ENCODE measurements around the gene COX10.

COX10 gene

GRCh38 chr17:14050616-14051015 lies 18.7 kb upstream of the COX10 start:
- Histone ChIP-seq H3K36me3 (replicated peaks) (no peaks in the 10 kb centered on the region), H3K27ac (no peak overlapping the region), H3K4me3 (ENCODE audit: low read depth, low read length) (no peak overlapping the region), H3K27me3 (replicated peaks) (no peaks in the 10 kb centered on the region)
- in situ Hi-C loops (cut with HindIII; ENCODE audit: low pct_ligation_motif_present, low sequenced_read_pairs), result no loop called here
- no peak for TF ChIP-seq CTCF (IDR thresholded peaks at IDR 0.05; ENCODE audit: low read depth, low read length, missing control alignments)
- no peak for DNase-seq

GRCh38 chr17:14051692-14052091 lies 17.6 kb upstream of the COX10 start:
- no peaks in the 10 kb centered on the region for H3K36me3 ChIP-seq (replicated peaks)
- no peak for DNase-seq
- in situ Hi-C loops (cut with HindIII; ENCODE audit: low pct_ligation_motif_present, low sequenced_read_pairs), result no loop called here
- TF ChIP-seq CTCF (IDR thresholded peaks at IDR 0.05; ENCODE audit: low read depth, low read length, missing control alignments), result no peak
- H3K27ac ChIP-seq, result no peak overlapping the region
- no peaks in the 10 kb centered on the region for H3K27me3 ChIP-seq (replicated peaks)
- H3K4me3 ChIP-seq (ENCODE audit: low read depth, low read length), result no peak overlapping the region

- no peak for DNase-seq
- H3K27me3 ChIP-seq (replicated peaks), result no peaks in the 10 kb centered on the region
Observed at GRCh38 chr17:14052886-14053615, 16.3 kb upstream of the COX10 start.

GRCh38 chr17:14057591-14057990 lies 11.7 kb upstream of the COX10 start:
- Histone ChIP-seq H3K27me3 (replicated peaks) (no peaks in the 10 kb centered on the region), H3K27ac (no peak overlapping the region), H3K36me3 (replicated peaks) (no peaks in the 10 kb centered on the region), H3K4me3 (ENCODE audit: low read depth, low read length) (no peak overlapping the region)
- in situ Hi-C loops (cut with HindIII; ENCODE audit: low pct_ligation_motif_present, low sequenced_read_pairs), result no loop called here
- TF ChIP-seq CTCF (IDR thresholded peaks at IDR 0.05; ENCODE audit: low read depth, low read length, missing control alignments), result no peak
- no peak for DNase-seq

More at GRCh38 chr17:14052886-14053615, 16.3 kb upstream of the COX10 start:
- TF ChIP-seq CTCF (IDR thresholded peaks at IDR 0.05; ENCODE audit: low read depth, low read length, missing control alignments), result no peak
- Histone ChIP-seq H3K36me3 (replicated peaks) (no peaks in the 10 kb centered on the region), H3K27ac (no peak overlapping the region), H3K4me3 (ENCODE audit: low read depth, low read length) (no peak overlapping the region)
- in situ Hi-C loops (cut with HindIII; ENCODE audit: low pct_ligation_motif_present, low sequenced_read_pairs), result no loop called here

DNA sequence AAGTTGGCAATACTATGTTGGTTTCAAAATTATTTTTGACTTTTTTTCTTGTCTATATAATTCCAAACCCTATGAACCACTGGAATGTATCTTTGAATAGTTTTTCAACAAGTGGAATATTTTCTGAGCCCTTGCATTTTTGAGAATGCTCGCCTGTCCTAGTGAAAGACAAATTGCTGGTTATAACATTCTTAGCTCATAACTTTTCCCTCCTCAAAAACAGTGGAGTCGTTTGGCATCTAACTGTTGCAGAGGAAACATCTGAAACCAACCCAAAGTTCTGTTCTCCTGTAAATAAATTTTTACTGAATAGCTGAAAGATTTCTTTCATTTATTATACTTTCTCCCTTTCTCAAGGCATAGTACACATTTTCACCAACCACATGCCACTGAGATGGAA lies 11.3 kb upstream of the COX10 start:
- Histone ChIP-seq H3K4me3 (ENCODE audit: low read depth, low read length) (no peak overlapping the region), H3K36me3 (replicated peaks) (no peaks in the 10 kb centered on the region), H3K27ac (no peak overlapping the region), H3K27me3 (replicated peaks) (no peaks in the 10 kb centered on the region)
- in situ Hi-C loops (cut with HindIII; ENCODE audit: low pct_ligation_motif_present, low sequenced_read_pairs), result no loop called here
- DNase-seq, result no peak
- TF ChIP-seq CTCF (IDR thresholded peaks at IDR 0.05; ENCODE audit: low read depth, low read length, missing control alignments), result no peak

- Histone ChIP-seq H3K27me3 (replicated peaks) (no peaks in the 10 kb centered on the region), H3K27ac (no peak overlapping the region), H3K4me3 (ENCODE audit: low read depth, low read length) (no peak overlapping the region), H3K36me3 (replicated peaks) (no peaks in the 10 kb centered on the region)
- no peak for DNase-seq
- TF ChIP-seq CTCF (IDR thresholded peaks at IDR 0.05; ENCODE audit: low read depth, low read length, missing control alignments), result no peak
- in situ Hi-C loops (cut with HindIII; ENCODE audit: low pct_ligation_motif_present, low sequenced_read_pairs), result no loop called here
Observed at GRCh38 chr17:14060706-14061105, 8.6 kb upstream of the COX10 start.
